Smooth muscle cell (in vitro differentiated cells): ENCODE measurements around the gene TMX1. TPM values are rescaled to one million over a fixed set of nuclear protein-coding genes. Genes with fewer than 3 reads are reported as not detected.

Source experiments
- DNase-seq: peaks from one replicate; lab custom pipeline; 2025; ENCODE audit not compliant: unreplicated experiment; lab: John Stamatoyannopoulos, UW
- H2AFZ ChIP-seq: fragments of 200-600 bp; sonication (generic); 2 replicates; pipeline ENCODE4 v1.6.0; 2016; ENCODE audit warnings: antibody characterized with exemption, low read depth, mild to moderate bottlenecking
- H3F3A ChIP-seq: fragments of 200-600 bp; sonication (generic); 2 replicates; pipeline ENCODE4 v1.6.0; 2017; ENCODE audit warnings: antibody characterized with exemption, low read depth
- H3K27ac ChIP-seq: fragments of 200-600 bp; sonication (generic); 2 replicates; pipeline ENCODE4 v1.5.1; 2016; ENCODE audit warnings: low read depth, mild to moderate bottlenecking
- H3K27me3 ChIP-seq: fragments of 200-600 bp; sonication (generic); 2 replicates; pipeline ENCODE4 v1.6.1; 2016; ENCODE audit warnings: low read depth, mild to moderate bottlenecking
- H3K36me3 ChIP-seq: fragments of 200-600 bp; sonication (generic); 2 replicates; pipeline ENCODE4 v1.5.1; 2016; ENCODE audit warnings: low read depth
- H3K4me1 ChIP-seq: fragments of 200-600 bp; sonication (generic); 2 replicates; pipeline ENCODE4 v1.5.1; 2016; ENCODE audit warnings: low read depth
- H3K4me2 ChIP-seq: fragments of 200-600 bp; sonication (generic); 2 replicates; pipeline ENCODE4 v1.6.0; 2016; ENCODE audit warnings: mild to moderate bottlenecking
- H3K4me3 ChIP-seq: fragments of 200-600 bp; sonication (generic); 2 replicates; pipeline ENCODE4 v1.5.1; 2016; ENCODE audit warnings: mild to moderate bottlenecking
- H3K79me2 ChIP-seq: fragments of 200-600 bp; sonication (generic); 2 replicates; pipeline ENCODE4 v1.6.0; 2016; ENCODE audit warnings: low read depth, mild to moderate bottlenecking
- H3K9ac ChIP-seq: fragments of 200-600 bp; sonication (generic); 2 replicates; pipeline ENCODE4 v1.6.0; 2016; ENCODE audit warnings: low read depth
- H3K9me3 ChIP-seq: fragments of 200-600 bp; sonication (generic); replicated peaks from 2 replicates; pipeline ENCODE4 v1.5.1; 2016; ENCODE audit warnings: low read depth
- H4K20me1 ChIP-seq: fragments of 200-600 bp; sonication (generic); 2 replicates; pipeline ENCODE4 v1.6.0; 2016; ENCODE audit warnings: low read depth
- CTCF ChIP-seq: fragments of 200-600 bp; sonication (generic); IDR thresholded peaks from 2 replicates; pipeline ENCODE4 v1.5.1; 2017; ENCODE audit warnings: borderline replicate concordance, mild to moderate bottlenecking, antibody characterized with exemption; ENCODE audit not compliant: insufficient read depth, poor library complexity, severe bottlenecking
- WGBS: methylation state at CpG from one replicate; pipeline ENCODE4 v1.1.7; 2016; ENCODE audit warnings: low lambda C conversion rate; 5-methylcytosine and 5-hydroxymethylcytosine counted together
- polyA plus RNA-seq: library from polyadenylated mRNA; unstranded; fragments of >200 nt; fragmentation: Nextera tagmentation; extraction: Ambion mirVana; gene quantifications from 2 replicates; pipeline ENCODE4 v1.2.1, GENCODE V29; 2016
- total RNA-seq: library from RNA; depleted of rRNA; stranded (reverse); fragments of >200 nt; gene quantifications from 2 replicates; pipeline ENCODE4 v1.2.3, GENCODE V29; 2014

TMX1 gene
- total and polyA plus RNA-seq, 2 experiments from 2014 or later, result 31.3 to 58.5 TPM

GRCh38 chr14:51258280-51258679 lies 18.2 kb downstream of the TMX1 start:
- no peaks in the 10 kb centered on the region for H3K4me1 ChIP-seq
- no peaks in the 10 kb centered on the region for H3K9me3 ChIP-seq
- H3F3A ChIP-seq, result no peaks in the 10 kb centered on the region
- no peak overlapping the region for H2AFZ ChIP-seq
- peaks cover 11% of the 10 kb centered on the region for H3K36me3 ChIP-seq
- no peak overlapping the region for H3K4me2 ChIP-seq
- H4K20me1 ChIP-seq, result no peaks in the 10 kb centered on the region
- H3K4me3 ChIP-seq, result no peak overlapping the region
- H3K9ac ChIP-seq, result no peak overlapping the region
- 100% methylated on average over 1 of the region's 1 CpG for WGBS
- no peak for TF ChIP-seq CTCF
- no peaks in the 10 kb centered on the region for H3K79me2 ChIP-seq
- H3K27me3 ChIP-seq, result no peaks in the 10 kb centered on the region
- no peak for DNase-seq
- no peak overlapping the region for H3K27ac ChIP-seq

GRCh38 chr14:51258788-51259187 lies 18.7 kb downstream of the TMX1 start:
- no peak for TF ChIP-seq CTCF
- H3K9me3 ChIP-seq, result no peaks in the 10 kb centered on the region
- no peak overlapping the region for H3K27ac ChIP-seq
- no peaks in the 10 kb centered on the region for H3K27me3 ChIP-seq
- no peak overlapping the region for H3K4me3 ChIP-seq
- no peaks in the 10 kb centered on the region for H3F3A ChIP-seq
- no peak overlapping the region for H3K9ac ChIP-seq
- DNase-seq, result no peak
- no peak overlapping the region for H3K4me2 ChIP-seq
- no peaks in the 10 kb centered on the region for H4K20me1 ChIP-seq
- no peaks in the 10 kb centered on the region for H3K79me2 ChIP-seq
- H2AFZ ChIP-seq, result no peak overlapping the region
- peaks cover 11% of the 10 kb centered on the region for H3K36me3 ChIP-seq
- no peaks in the 10 kb centered on the region for H3K4me1 ChIP-seq

GRCh38 chr14:51260225-51260624 lies 20.2 kb downstream of the TMX1 start:
- 98% methylated on average over 3 of the region's 3 CpGs for WGBS
- H3K4me3 ChIP-seq, result no peak overlapping the region

More at GRCh38 chr14:51260225-51260624, 20.2 kb downstream of the TMX1 start:
- H3K4me1 ChIP-seq, result no peaks in the 10 kb centered on the region
- no peak for TF ChIP-seq CTCF
- H4K20me1 ChIP-seq, result no peaks in the 10 kb centered on the region
- H3K9ac ChIP-seq, result no peak overlapping the region
- H3K4me2 ChIP-seq, result no peak overlapping the region
- no peak for DNase-seq
- no peaks in the 10 kb centered on the region for H3K79me2 ChIP-seq
- no peaks in the 10 kb centered on the region for H3K9me3 ChIP-seq
- no peak overlapping the region for H3K27ac ChIP-seq
- H3F3A ChIP-seq, result no peaks in the 10 kb centered on the region
- no peaks in the 10 kb centered on the region for H3K27me3 ChIP-seq
- H3K36me3 ChIP-seq, result peaks cover 6% of the 10 kb centered on the region
- H2AFZ ChIP-seq, result no peak overlapping the region
